Left renal cortex interstitium (tissue), 4 donors: ENCODE results near the gene ACAP1. TPM values are rescaled to one million over a fixed set of nuclear protein-coding genes. Genes with fewer than 3 reads are reported as not detected.
A peak's percentile ranks its signal among the peaks of the same experiment; 100 is the strongest.

Experiments used
- DNase-seq, 4 donors: peaks; one replicate each; pipeline ENCODE4 v3.0.0-alpha.2; 2013; ENCODE audit warnings: low read depth in 4 of 4, low spot score in 2 of 4, missing footprints in 1 of 4
- polyA plus RNA-seq, 4 donors: library from polyadenylated mRNA; unstranded; fragments of 120-200 nt; gene quantifications; one replicate each; pipeline ENCODE4 v1.2.1, GENCODE V29; 2013; ENCODE audit not compliant: insufficient read length in 4 of 4

The ACAP1 gene
- 10 to 100 TPM in 2 of 4 donors, 1 to 10 TPM in 2; 7.3 to 10.9 (median 10.0) TPM for polyA plus RNA-seq

- no peak for DNase-seq
These were observed at the start of gene ACAP1 for GRCh38 chr17:7336240-7337175. TSS of gene ACAP1 (plus strand) at chr17:7336529. CDS start at chr17:7336735, 206 bp downstream.

GRCh38 chr17:7289256-7290032, 46.9 kb upstream of the ACAP1 start:
- DNase-seq: no peak

- no peak for DNase-seq
These were observed 46.2 kb upstream of the ACAP1 start for GRCh38 chr17:7290166-7290565.

GRCh38 chr17:7290685-7291084, 45.6 kb upstream of the ACAP1 start:
- DNase-seq: no peak

GRCh38 chr17:7292194-7292593, 44.1 kb upstream of the ACAP1 start:
- no peak for DNase-seq

GRCh38 chr17:7292729-7293128, 43.6 kb upstream of the ACAP1 start:
- no peak for DNase-seq

- no peak for DNase-seq
These were observed 43.2 kb upstream of the ACAP1 start for GRCh38 chr17:7293159-7293558.

- no peak for DNase-seq
These were observed 42.3 kb upstream of the ACAP1 start for GRCh38 chr17:7293816-7294613.

GRCh38 chr17:7294614-7295153, 41.6 kb upstream of the ACAP1 start, which contains the start of gene YBX2:
TSS of gene YBX2 (minus strand) at chr17:7294639. CDS start at chr17:7294500, 139 bp downstream.
- no peak for DNase-seq

- no peak for DNase-seq
These were observed 40.8 kb upstream of the ACAP1 start for GRCh38 chr17:7295230-7296180.

GRCh38 chr17:7296189-7296861, 40.0 kb upstream of the ACAP1 start:
- no peak for DNase-seq

- no peak for DNase-seq
These were observed 32.1 kb upstream of the ACAP1 start for GRCh38 chr17:7304179-7304578.

- peak; percentile 99 to 100 (median 100) for DNase-seq
These were observed 29.2 kb upstream of the ACAP1 start, which contains the start of gene EIF5A for GRCh38 chr17:7306911-7307685. TSS of gene EIF5A (plus strand) at chr17:7307628. CDS start at chr17:7309636, 2,008 bp downstream.

GRCh38 chr17:7307686-7308624, 28.4 kb upstream of the ACAP1 start:
- DNase-seq: no peak

GRCh38 chr17:7308625-7309433, 27.5 kb upstream of the ACAP1 start:
- DNase-seq: peak in 1 of 4 donors; percentile 66

GRCh38 chr17:7309628-7310027, 26.7 kb upstream of the ACAP1 start:
- no peak for DNase-seq
